ENCODE data around the gene FCN3.

DNA sequence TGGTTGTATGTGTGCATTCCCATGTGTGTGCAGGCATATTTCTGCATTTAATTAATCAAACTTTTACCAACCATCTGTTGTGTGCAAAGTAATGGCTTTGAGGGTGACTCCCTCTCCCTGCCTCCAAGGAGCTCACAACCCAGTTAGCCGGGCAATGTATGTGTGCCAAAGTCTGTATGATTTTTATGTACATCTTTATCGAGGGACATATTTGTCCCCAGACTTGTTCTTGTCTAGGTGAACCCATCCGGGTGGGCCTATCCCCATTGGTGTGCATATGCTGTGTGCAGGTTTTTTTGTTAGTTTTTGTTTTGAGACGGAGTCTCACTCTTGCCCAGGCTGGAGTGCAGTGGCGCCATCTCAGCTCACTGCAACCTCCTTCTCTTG, 31.0 kb downstream of the FCN3 start:
- TF ChIP-seq CTCF (IDR thresholded peaks at IDR 0.05) (no peak), EZH2 (IDR thresholded peaks at IDR 0.05; ENCODE audit: borderline replicate concordance, insufficient read depth, low read depth, low read length, poor library complexity, severe bottlenecking) (no peak)
